ENCODE measurements around the gene ELP1.
A peak's percentile ranks its signal among the peaks of the same experiment; 100 is the strongest.

The ELP1 gene

GRCh38 chr9:108939975-108940374 lies 6.1 kb upstream of the ELP1 start:
- no peak overlapping the region for H2AFZ ChIP-seq (ENCODE audit: low read depth, low read length)
- H3K79me2 ChIP-seq (ENCODE audit: insufficient read depth, low read length), result peaks cover 10% of the 10 kb centered on the region
- no peak overlapping the region for H3K9ac ChIP-seq (ENCODE audit: low read depth, low read length)
- ATAC-seq (ENCODE audit: insufficient read depth, low read depth) (no peak), DNase-seq (no peak)
- H3K9me3 ChIP-seq (ENCODE audit: insufficient read depth, low read length, severe bottlenecking), result no peaks in the 10 kb centered on the region
- peaks cover 9% of the 10 kb centered on the region for H3K4me1 ChIP-seq (ENCODE audit: insufficient read depth, low read length)
- TF ChIP-seq EZH2 (IDR thresholded peaks at IDR 0.05; ENCODE audit: borderline replicate concordance, low read depth, low read length, severe bottlenecking), result no peak
- no peak for TF ChIP-seq CTCF (IDR thresholded peaks at IDR 0.05; ENCODE audit: borderline replicate concordance, extremely low read depth, low read length, poor library complexity, severe bottlenecking)
- H3K27ac ChIP-seq (ENCODE audit: low read length), result no peak overlapping the region
- no peak overlapping the region for H3K4me3 ChIP-seq (ENCODE audit: low read depth in 1 of 2, low read length in 2 of 2)
- no peaks in the 10 kb centered on the region for H3K27me3 ChIP-seq (ENCODE audit: insufficient read depth, low read length, poor library complexity)
- no peak overlapping the region for H3K4me2 ChIP-seq (ENCODE audit: insufficient read depth, low read length)
- peaks cover 30% of the 10 kb centered on the region for H3K36me3 ChIP-seq (ENCODE audit: insufficient read depth, low read length)
- no peaks in the 10 kb centered on the region for H4K20me1 ChIP-seq (ENCODE audit: insufficient read depth, low read length)

GRCh38 chr9:108937561-108938305 lies 3.8 kb upstream of the ELP1 start:
- no peaks in the 10 kb centered on the region for H3K9me3 ChIP-seq (ENCODE audit: insufficient read depth, low read length, severe bottlenecking)
- no peak overlapping the region for H3K4me3 ChIP-seq (ENCODE audit: low read depth in 1 of 2, low read length in 2 of 2)
- no peak overlapping the region for H3K9ac ChIP-seq (ENCODE audit: low read depth, low read length)
- H3K27me3 ChIP-seq (ENCODE audit: insufficient read depth, low read length, poor library complexity), result no peaks in the 10 kb centered on the region
- DNase-seq (no peak), ATAC-seq (ENCODE audit: insufficient read depth, low read depth) (no peak)
- H3K79me2 ChIP-seq (ENCODE audit: insufficient read depth, low read length), result peaks cover 27% of the 10 kb centered on the region
- peaks cover 18% of the 10 kb centered on the region for H3K4me1 ChIP-seq (ENCODE audit: insufficient read depth, low read length)
- TF ChIP-seq CTCF (IDR thresholded peaks at IDR 0.05; ENCODE audit: borderline replicate concordance, extremely low read depth, low read length, poor library complexity, severe bottlenecking), result no peak
- TF ChIP-seq EZH2 (IDR thresholded peaks at IDR 0.05; ENCODE audit: borderline replicate concordance, low read depth, low read length, severe bottlenecking), result no peak
- no peak overlapping the region for H3K4me2 ChIP-seq (ENCODE audit: insufficient read depth, low read length)
- no peak overlapping the region for H2AFZ ChIP-seq (ENCODE audit: low read depth, low read length)
- peaks cover 21% of the 10 kb centered on the region for H3K36me3 ChIP-seq (ENCODE audit: insufficient read depth, low read length)
- H3K27ac ChIP-seq (ENCODE audit: low read length), result no peak overlapping the region
- no peaks in the 10 kb centered on the region for H4K20me1 ChIP-seq (ENCODE audit: insufficient read depth, low read length)

GRCh38 chr9:108934323-108934893 lies 484 bp upstream of the ELP1 start, which contains the start of gene ABITRAM:
ABITRAM (plus strand) TSS chr9:108934400; CDS start chr9:108934487, 87 bp downstream.
- peak within 1 kb of the TSS; percentile 86 for H3K9ac ChIP-seq (ENCODE audit: low read depth, low read length)
- no peaks in the 10 kb centered on the region for H3K27me3 ChIP-seq (ENCODE audit: insufficient read depth, low read length, poor library complexity)
- peak within 1 kb of the TSS; percentile 77 for H3K4me2 ChIP-seq (ENCODE audit: insufficient read depth, low read length)
- peaks cover 14% of the 10 kb centered on the region for H3K36me3 ChIP-seq (ENCODE audit: insufficient read depth, low read length)
- peaks cover 44% of the 10 kb centered on the region for H3K79me2 ChIP-seq (ENCODE audit: insufficient read depth, low read length)
- H3K4me1 ChIP-seq (ENCODE audit: insufficient read depth, low read length), result peaks cover 33% of the 10 kb centered on the region
- DNase-seq, result peak; percentile 72
- peak within 1 kb of the TSS; percentile 69 to 92 for H3K4me3 ChIP-seq (ENCODE audit: low read depth in 1 of 2, low read length in 2 of 2)
- no peak for TF ChIP-seq EZH2 (IDR thresholded peaks at IDR 0.05; ENCODE audit: borderline replicate concordance, low read depth, low read length, severe bottlenecking)
- TF ChIP-seq CTCF (IDR thresholded peaks at IDR 0.05; ENCODE audit: borderline replicate concordance, extremely low read depth, low read length, poor library complexity, severe bottlenecking), result no peak
- H3K9me3 ChIP-seq (ENCODE audit: insufficient read depth, low read length, severe bottlenecking), result no peaks in the 10 kb centered on the region
- H4K20me1 ChIP-seq (ENCODE audit: insufficient read depth, low read length), result no peaks in the 10 kb centered on the region
- ATAC-seq (ENCODE audit: insufficient read depth, low read depth), result peak; percentile 87
- H3K27ac ChIP-seq (ENCODE audit: low read length), result peak within 1 kb of the TSS; percentile 84
- peak within 1 kb of the TSS; percentile 95 for H2AFZ ChIP-seq (ENCODE audit: low read depth, low read length)

Measured in DND-41 (cell line).